WTC11 (cell line): ENCODE results near the gene LOXL3. TPM values are rescaled to one million over a fixed set of nuclear protein-coding genes. Genes with fewer than 3 reads are reported as not detected.

ENCODE experiments used
- ATAC-seq: fragments of 200-7000 bp; cut with Tn5 transposase; 2 replicates; pipeline ENCODE4 v1.10.0; 2021; ENCODE audit warnings: mild to moderate bottlenecking, moderate library complexity
- CTCF ChIA-PET: fragments of 300-600 bp; sonication (Branson Sonifier 250); formaldehyde crosslinking; loops from one replicate; lab custom pipeline; 2021; ENCODE audit warnings: antibody characterized with exemption; lab: Charles Lee
- POLR2A ChIA-PET: fragments of 350-600 bp; sonication (Branson Sonifier 250); formaldehyde crosslinking; loops from one replicate; lab custom pipeline; 2021; ENCODE audit warnings: antibody characterized with exemption; lab: Charles Lee
- DNase-seq: peaks from one replicate; pipeline ENCODE4 v3.0.0; 2021; ENCODE audit warnings: low spot score
- H3K27ac Mint-ChIP-seq: 2 replicates; pipeline ENCODE4 v1.8.0; 2021; ENCODE audit warnings: mixed read lengths
- H3K27me3 Mint-ChIP-seq: 2 replicates; pipeline ENCODE4 v1.8.0; 2021; ENCODE audit warnings: low read depth, mild to moderate bottlenecking, moderate library complexity, mixed read lengths
- H3K36me3 Mint-ChIP-seq: 2 replicates; pipeline ENCODE4 v1.8.0; 2021; ENCODE audit warnings: mixed read lengths
- H3K4me1 Mint-ChIP-seq: 2 replicates; pipeline ENCODE4 v1.8.0; 2022; ENCODE audit warnings: mixed read lengths
- H3K4me3 Mint-ChIP-seq: 2 replicates; pipeline ENCODE4 v1.8.0; 2021; ENCODE audit warnings: mild to moderate bottlenecking, moderate library complexity, mixed read lengths
- H3K9me3 Mint-ChIP-seq: 2 replicates; pipeline ENCODE4 v1.8.0; 2021; ENCODE audit warnings: mixed read lengths
- CBFB ChIP-seq: sonication (generic); formaldehyde crosslinking; IDR thresholded peaks from 2 replicates; pipeline ENCODE4 v1.8.1; 2022; ENCODE audit warnings: mild to moderate bottlenecking, low read depth, missing genetic modification reagents
- CREB1 ChIP-seq: sonication (generic); formaldehyde crosslinking; IDR thresholded peaks from 2 replicates; pipeline ENCODE4 v1.8.0; 2023; ENCODE audit warnings: mild to moderate bottlenecking, missing genetic modification reagents
- CREM ChIP-seq: sonication (generic); formaldehyde crosslinking; IDR thresholded peaks from 2 replicates; pipeline ENCODE4 v1.8.1; 2022; ENCODE audit warnings: mild to moderate bottlenecking, missing genetic modification reagents, moderate library complexity
- EMX1 ChIP-seq: fragments of 250-450 bp; sonication (Bioruptor Pico); IDR thresholded peaks from 2 replicates; pipeline ENCODE4 v1.8.0; 2021; ENCODE audit warnings: mild to moderate bottlenecking
- FOXP1 ChIP-seq: sonication (generic); formaldehyde crosslinking; IDR thresholded peaks from 2 replicates; pipeline ENCODE4 v1.8.0; 2022; ENCODE audit warnings: missing genetic modification reagents, mild to moderate bottlenecking, moderate library complexity, borderline replicate concordance
- GTF2I ChIP-seq: fragments of 250-450 bp; sonication (Bioruptor Pico); conservative IDR thresholded peaks from 2 replicates; pipeline ENCODE4 v1.4.0; 2021; ENCODE audit warnings: mild to moderate bottlenecking
- HMGA2 ChIP-seq: fragments of 250-450 bp; sonication (Bioruptor Pico); IDR thresholded peaks from 2 replicates; pipeline ENCODE4 v1.4.0; 2021; ENCODE audit warnings: mild to moderate bottlenecking, moderate library complexity
- IRF2 ChIP-seq: sonication (generic); formaldehyde crosslinking; IDR thresholded peaks from 2 replicates; pipeline ENCODE4 v1.8.0; 2022; ENCODE audit warnings: low read depth, missing genetic modification reagents, borderline replicate concordance
- KAT7 ChIP-seq: sonication (generic); formaldehyde crosslinking; IDR thresholded peaks from 2 replicates; pipeline ENCODE4 v1.8.1; 2023; ENCODE audit warnings: missing genetic modification reagents, mild to moderate bottlenecking, borderline replicate concordance
- NFATC4 ChIP-seq: fragments of 250-450 bp; sonication (Bioruptor Pico); IDR thresholded peaks from 2 replicates; pipeline ENCODE4 v1.9.0; 2021; ENCODE audit warnings: mild to moderate bottlenecking
- NFE2L1 ChIP-seq: sonication (generic); formaldehyde crosslinking; IDR thresholded peaks from 2 replicates; pipeline ENCODE4 v1.8.1; 2023; ENCODE audit warnings: missing genetic modification reagents
- NFYB ChIP-seq: sonication (generic); formaldehyde crosslinking; conservative IDR thresholded peaks from 2 replicates; pipeline ENCODE4 v1.8.0; 2022; ENCODE audit warnings: low read depth, missing genetic modification reagents
- NR1H2 ChIP-seq: sonication (generic); formaldehyde crosslinking; IDR thresholded peaks from 2 replicates; pipeline ENCODE4 v1.9.0; 2021; ENCODE audit warnings: mild to moderate bottlenecking, moderate library complexity, missing genetic modification reagents
- NR2C2 ChIP-seq: sonication (generic); formaldehyde crosslinking; IDR thresholded peaks from 2 replicates; pipeline ENCODE4 v1.8.0; 2022; ENCODE audit warnings: mild to moderate bottlenecking, missing genetic modification reagents
- NR3C1 ChIP-seq: sonication (generic); formaldehyde crosslinking; conservative IDR thresholded peaks from 2 replicates; pipeline ENCODE4 v1.8.1; 2023; ENCODE audit warnings: low read depth, mild to moderate bottlenecking, missing genetic modification reagents
- RELA ChIP-seq: sonication (generic); formaldehyde crosslinking; IDR thresholded peaks from 2 replicates; pipeline ENCODE4 v1.8.1; 2022; ENCODE audit warnings: missing genetic modification reagents, mild to moderate bottlenecking, borderline replicate concordance
- SP1 ChIP-seq: sonication (generic); formaldehyde crosslinking; conservative IDR thresholded peaks from 2 replicates; pipeline ENCODE4 v1.8.1; 2022; ENCODE audit warnings: missing genetic modification reagents
- ZNF138 ChIP-seq: sonication (generic); formaldehyde crosslinking; conservative IDR thresholded peaks from 2 replicates; pipeline ENCODE4 v1.8.1; 2022; ENCODE audit warnings: mild to moderate bottlenecking, moderate library complexity, missing genetic modification reagents
- ZNF219 ChIP-seq: sonication (generic); formaldehyde crosslinking; IDR thresholded peaks from 2 replicates; pipeline ENCODE4 v1.8.0; 2023; ENCODE audit warnings: missing genetic modification reagents, mild to moderate bottlenecking, borderline replicate concordance
- ZNF232 ChIP-seq: sonication (generic); formaldehyde crosslinking; IDR thresholded peaks from 2 replicates; pipeline ENCODE4 v1.8.0; 2022; ENCODE audit warnings: mild to moderate bottlenecking, missing genetic modification reagents
- total RNA-seq: library from RNA; stranded (reverse); gene quantifications from 3 replicates; pipeline ENCODE4 v1.2.3, GENCODE V29; 2021
- TF ChIP-seq, protein P1 (sequence below): sonication (generic); formaldehyde crosslinking; IDR thresholded peaks from 2 replicates; pipeline ENCODE4 v1.8.0; 2022; ENCODE audit warnings: mild to moderate bottlenecking, missing genetic modification reagents
- TF ChIP-seq, protein P2 (sequence below): sonication (generic); formaldehyde crosslinking; IDR thresholded peaks from 2 replicates; pipeline ENCODE4 v1.8.1; 2022; ENCODE audit warnings: mild to moderate bottlenecking, moderate library complexity, missing genetic modification reagents
- TF ChIP-seq, protein P3 (sequence below): sonication (generic); formaldehyde crosslinking; IDR thresholded peaks from 2 replicates; pipeline ENCODE4 v1.8.1; 2022; ENCODE audit warnings: mild to moderate bottlenecking, missing genetic modification reagents, moderate library complexity, borderline replicate concordance
- TF ChIP-seq, protein P4 (sequence below): sonication (generic); formaldehyde crosslinking; conservative IDR thresholded peaks from 2 replicates; pipeline ENCODE4 v1.8.1; 2022; ENCODE audit warnings: mild to moderate bottlenecking, missing genetic modification reagents
- TF ChIP-seq, protein P5 (sequence below): fragments of 250-450 bp; sonication (Bioruptor Pico); IDR thresholded peaks from 2 replicates; pipeline ENCODE4 v1.9.0; 2021; ENCODE audit warnings: mild to moderate bottlenecking, borderline replicate concordance
- TF ChIP-seq, protein P6 (sequence below): sonication (generic); formaldehyde crosslinking; IDR thresholded peaks from 2 replicates; pipeline ENCODE4 v1.8.1; 2023; ENCODE audit warnings: mild to moderate bottlenecking, missing genetic modification reagents

The LOXL3 gene
- total RNA-seq, 1 experiment from 2014 or later, result 21.1 TPM

DNA sequence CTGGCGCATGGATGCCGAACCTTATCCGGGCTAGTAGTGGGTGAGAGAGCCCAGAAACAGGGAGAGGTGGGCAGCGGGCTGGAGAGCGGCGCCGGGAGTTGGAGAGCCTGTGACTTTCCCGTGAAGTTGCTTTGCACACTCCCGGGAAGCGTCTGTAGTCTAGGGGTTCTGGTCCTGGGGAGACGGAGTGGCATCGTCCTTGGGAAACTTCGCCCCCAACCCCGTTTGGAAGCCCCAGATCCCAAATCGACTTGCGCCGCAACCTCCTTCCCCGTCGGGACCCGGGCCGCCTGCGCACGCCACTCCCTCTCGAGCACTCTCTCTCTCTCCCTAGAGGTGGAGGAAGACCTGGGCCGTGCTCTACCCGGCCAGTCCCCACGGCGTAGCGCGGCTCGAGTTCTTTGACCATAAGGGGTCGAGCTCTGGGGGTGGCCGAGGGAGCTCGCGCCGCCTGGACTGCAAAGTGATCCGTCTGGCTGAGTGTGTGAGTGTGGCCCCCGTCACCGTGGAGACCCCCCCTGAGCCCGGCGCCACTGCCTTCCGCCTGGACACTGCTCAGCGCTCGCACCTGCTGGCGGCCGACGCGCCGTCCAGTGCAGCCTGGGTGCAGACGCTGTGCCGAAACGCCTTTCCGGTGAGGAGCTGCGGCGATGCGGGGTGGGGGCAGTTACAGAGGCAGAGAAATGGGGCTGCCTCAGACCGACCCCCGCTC, 1.2 kb upstream of the LOXL3 start (continued):
- TF ChIP-seq IRF2 (CRISPR knock-in tag) (no peak), EMX1 (CRISPR knock-in tag) (no peak), NR3C1 (no peak), NR1H2 (CRISPR knock-in tag) (no peak), GTF2I (CRISPR knock-in tag) (no peak), CREM (CRISPR knock-in tag) (no peak), KAT7 (CRISPR knock-in tag) (0 out of 2 replicates have a peak, but pooled peaks have one; percentile 53), NR2C2 (CRISPR knock-in tag) (no peak)
- TF ChIP-seq, protein P1, sequence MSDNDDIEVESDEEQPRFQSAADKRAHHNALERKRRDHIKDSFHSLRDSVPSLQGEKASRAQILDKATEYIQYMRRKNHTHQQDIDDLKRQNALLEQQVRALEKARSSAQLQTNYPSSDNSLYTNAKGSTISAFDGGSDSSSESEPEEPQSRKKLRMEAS (CRISPR knock-in tag), result peak; percentile 77
- TF ChIP-seq, protein P2, sequence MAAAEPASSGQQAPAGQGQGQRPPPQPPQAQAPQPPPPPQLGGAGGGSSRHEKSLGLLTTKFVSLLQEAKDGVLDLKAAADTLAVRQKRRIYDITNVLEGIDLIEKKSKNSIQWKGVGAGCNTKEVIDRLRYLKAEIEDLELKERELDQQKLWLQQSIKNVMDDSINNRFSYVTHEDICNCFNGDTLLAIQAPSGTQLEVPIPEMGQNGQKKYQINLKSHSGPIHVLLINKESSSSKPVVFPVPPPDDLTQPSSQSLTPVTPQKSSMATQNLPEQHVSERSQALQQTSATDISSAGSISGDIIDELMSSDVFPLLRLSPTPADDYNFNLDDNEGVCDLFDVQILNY (CRISPR knock-in tag), result no peak
- TF ChIP-seq, protein P3, sequence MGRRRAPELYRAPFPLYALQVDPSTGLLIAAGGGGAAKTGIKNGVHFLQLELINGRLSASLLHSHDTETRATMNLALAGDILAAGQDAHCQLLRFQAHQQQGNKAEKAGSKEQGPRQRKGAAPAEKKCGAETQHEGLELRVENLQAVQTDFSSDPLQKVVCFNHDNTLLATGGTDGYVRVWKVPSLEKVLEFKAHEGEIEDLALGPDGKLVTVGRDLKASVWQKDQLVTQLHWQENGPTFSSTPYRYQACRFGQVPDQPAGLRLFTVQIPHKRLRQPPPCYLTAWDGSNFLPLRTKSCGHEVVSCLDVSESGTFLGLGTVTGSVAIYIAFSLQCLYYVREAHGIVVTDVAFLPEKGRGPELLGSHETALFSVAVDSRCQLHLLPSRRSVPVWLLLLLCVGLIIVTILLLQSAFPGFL (CRISPR knock-in tag), result no peak
- TF ChIP-seq, protein P4, sequence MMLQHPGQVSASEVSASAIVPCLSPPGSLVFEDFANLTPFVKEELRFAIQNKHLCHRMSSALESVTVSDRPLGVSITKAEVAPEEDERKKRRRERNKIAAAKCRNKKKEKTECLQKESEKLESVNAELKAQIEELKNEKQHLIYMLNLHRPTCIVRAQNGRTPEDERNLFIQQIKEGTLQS (CRISPR knock-in tag), result no peak

DNA sequence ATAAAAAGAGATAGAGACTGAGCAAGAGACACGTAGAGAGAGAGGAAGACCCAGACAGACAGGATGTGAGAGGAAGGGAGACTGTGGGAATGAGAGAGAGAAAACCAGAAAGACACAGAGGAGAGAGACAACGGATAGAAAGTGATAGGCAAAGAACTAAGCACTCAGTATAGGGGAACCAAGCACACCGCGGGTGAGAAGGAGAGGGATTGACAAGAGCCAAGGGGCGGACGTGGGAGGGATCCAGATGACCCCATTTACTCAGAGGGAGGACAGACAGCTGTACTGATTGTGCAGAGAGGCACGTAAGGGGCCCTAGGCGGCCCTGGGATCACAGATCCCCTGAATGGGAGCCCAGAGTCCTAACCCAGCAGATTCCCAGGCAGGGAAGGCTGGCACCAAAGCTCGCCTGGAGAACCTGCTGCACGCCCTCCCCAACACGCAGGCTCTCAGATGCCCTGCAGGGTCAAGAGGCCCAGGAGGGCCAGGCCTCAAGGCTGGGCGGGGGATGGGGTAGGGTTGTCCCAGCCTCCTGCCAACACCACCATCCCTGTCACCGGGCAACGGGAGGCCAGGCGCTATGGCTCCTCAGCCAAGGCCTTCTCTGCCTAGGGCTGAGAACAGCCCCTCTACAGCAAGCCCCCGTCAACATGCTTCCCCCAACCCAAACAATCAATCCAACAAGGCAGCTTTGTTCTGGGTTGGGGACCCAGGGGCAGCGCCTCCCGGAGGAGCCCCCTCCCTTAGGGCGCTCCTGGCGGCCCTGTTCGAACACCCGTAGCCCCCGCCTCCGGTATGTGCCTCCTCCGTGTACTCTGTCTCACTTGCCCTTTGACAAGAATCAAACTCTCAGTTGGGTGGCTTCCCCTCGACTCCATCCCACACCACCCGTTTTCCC, 579 bp downstream of the LOXL3 start:
- peak; percentile 4 for ATAC-seq
- Mint-ChIP-seq H3K27me3 (peaks cover 75% of the 10 kb centered on the region), H3K4me1 (peaks cover 28% of the 10 kb centered on the region), H3K36me3 (peaks cover 2% of the 10 kb centered on the region; the same call in 1 of the 2 replicates), H3K27ac (peak overlapping the region; percentile 84), H3K4me3 (peak overlapping the region; percentile 84), H3K9me3 (no peaks in the 10 kb centered on the region)
- CTCF ChIA-PET, result interaction anchor here (0.5 to 1.8 kb wide), 3 partner anchors 19 to 31 kb away, joined by 4 to 9 read pairs (median 6); partner anchors contain the start of genes AUP1 and HTRA2
- POLR2A ChIA-PET, result interaction anchor here (0.8 to 1.1 kb wide), 3 partner anchors 24 to 46 kb away, joined by 3 read pairs; partner anchors contain the start of genes AUP1, HTRA2 and PCGF1
- peak; percentile 45 for DNase-seq
- TF ChIP-seq, protein P5, sequence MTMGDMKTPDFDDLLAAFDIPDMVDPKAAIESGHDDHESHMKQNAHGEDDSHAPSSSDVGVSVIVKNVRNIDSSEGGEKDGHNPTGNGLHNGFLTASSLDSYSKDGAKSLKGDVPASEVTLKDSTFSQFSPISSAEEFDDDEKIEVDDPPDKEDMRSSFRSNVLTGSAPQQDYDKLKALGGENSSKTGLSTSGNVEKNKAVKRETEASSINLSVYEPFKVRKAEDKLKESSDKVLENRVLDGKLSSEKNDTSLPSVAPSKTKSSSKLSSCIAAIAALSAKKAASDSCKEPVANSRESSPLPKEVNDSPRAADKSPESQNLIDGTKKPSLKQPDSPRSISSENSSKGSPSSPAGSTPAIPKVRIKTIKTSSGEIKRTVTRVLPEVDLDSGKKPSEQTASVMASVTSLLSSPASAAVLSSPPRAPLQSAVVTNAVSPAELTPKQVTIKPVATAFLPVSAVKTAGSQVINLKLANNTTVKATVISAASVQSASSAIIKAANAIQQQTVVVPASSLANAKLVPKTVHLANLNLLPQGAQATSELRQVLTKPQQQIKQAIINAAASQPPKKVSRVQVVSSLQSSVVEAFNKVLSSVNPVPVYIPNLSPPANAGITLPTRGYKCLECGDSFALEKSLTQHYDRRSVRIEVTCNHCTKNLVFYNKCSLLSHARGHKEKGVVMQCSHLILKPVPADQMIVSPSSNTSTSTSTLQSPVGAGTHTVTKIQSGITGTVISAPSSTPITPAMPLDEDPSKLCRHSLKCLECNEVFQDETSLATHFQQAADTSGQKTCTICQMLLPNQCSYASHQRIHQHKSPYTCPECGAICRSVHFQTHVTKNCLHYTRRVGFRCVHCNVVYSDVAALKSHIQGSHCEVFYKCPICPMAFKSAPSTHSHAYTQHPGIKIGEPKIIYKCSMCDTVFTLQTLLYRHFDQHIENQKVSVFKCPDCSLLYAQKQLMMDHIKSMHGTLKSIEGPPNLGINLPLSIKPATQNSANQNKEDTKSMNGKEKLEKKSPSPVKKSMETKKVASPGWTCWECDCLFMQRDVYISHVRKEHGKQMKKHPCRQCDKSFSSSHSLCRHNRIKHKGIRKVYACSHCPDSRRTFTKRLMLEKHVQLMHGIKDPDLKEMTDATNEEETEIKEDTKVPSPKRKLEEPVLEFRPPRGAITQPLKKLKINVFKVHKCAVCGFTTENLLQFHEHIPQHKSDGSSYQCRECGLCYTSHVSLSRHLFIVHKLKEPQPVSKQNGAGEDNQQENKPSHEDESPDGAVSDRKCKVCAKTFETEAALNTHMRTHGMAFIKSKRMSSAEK, result no peak
- TF ChIP-seq RELA (no peak), CBFB (CRISPR knock-in tag) (no peak), NR3C1 (no peak), HMGA2 (CRISPR knock-in tag) (no peak), NFYB (CRISPR knock-in tag) (no peak), NFATC4 (CRISPR knock-in tag) (no peak), SP1 (CRISPR knock-in tag) (peak; percentile 19; the same call in 1 of the 2 replicates), FOXP1 (CRISPR knock-in tag) (peak; percentile 59; the same call in 1 of the 2 replicates), ZNF138 (CRISPR knock-in tag) (no peak), ZNF232 (CRISPR knock-in tag) (no peak), ZNF219 (CRISPR knock-in tag) (no peak), NFE2L1 (CRISPR knock-in tag) (0 out of 2 replicates have a peak, but pooled peaks have one; percentile 21), CREB1 (CRISPR knock-in tag) (no peak)
- TF ChIP-seq, protein P6, sequence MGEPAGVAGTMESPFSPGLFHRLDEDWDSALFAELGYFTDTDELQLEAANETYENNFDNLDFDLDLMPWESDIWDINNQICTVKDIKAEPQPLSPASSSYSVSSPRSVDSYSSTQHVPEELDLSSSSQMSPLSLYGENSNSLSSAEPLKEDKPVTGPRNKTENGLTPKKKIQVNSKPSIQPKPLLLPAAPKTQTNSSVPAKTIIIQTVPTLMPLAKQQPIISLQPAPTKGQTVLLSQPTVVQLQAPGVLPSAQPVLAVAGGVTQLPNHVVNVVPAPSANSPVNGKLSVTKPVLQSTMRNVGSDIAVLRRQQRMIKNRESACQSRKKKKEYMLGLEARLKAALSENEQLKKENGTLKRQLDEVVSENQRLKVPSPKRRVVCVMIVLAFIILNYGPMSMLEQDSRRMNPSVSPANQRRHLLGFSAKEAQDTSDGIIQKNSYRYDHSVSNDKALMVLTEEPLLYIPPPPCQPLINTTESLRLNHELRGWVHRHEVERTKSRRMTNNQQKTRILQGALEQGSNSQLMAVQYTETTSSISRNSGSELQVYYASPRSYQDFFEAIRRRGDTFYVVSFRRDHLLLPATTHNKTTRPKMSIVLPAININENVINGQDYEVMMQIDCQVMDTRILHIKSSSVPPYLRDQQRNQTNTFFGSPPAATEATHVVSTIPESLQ (CRISPR knock-in tag), result no peak
